NB4 (cell line): ENCODE results near the gene ING4.

Experiments
- DNase-seq: peaks from one replicate; pipeline ENCODE4 v3.0.0; 2010; ENCODE audit warnings: low read depth
- H3K4me3 ChIP-seq: one replicate; pipeline ENCODE4 v1.5.1; 2011; ENCODE audit warnings: mild to moderate bottlenecking, low read depth, low read length, moderate library complexity
- CTCF ChIP-seq: IDR thresholded peaks from one replicate; pipeline ENCODE4 v1.5.1; 2012; ENCODE audit warnings: low read depth, low read length
- MAX ChIP-seq: IDR thresholded peaks from 2 replicates; pipeline ENCODE4 v1.6.1; 2011; ENCODE audit warnings: low read depth, low read length
- MYC ChIP-seq: IDR thresholded peaks from 2 replicates; pipeline ENCODE4 v1.6.1; 2011; ENCODE audit warnings: low read depth, low read length
- POLR2A ChIP-seq: IDR thresholded peaks from 2 replicates; pipeline ENCODE4 v1.6.1; 2011; ENCODE audit warnings: mild to moderate bottlenecking; ENCODE audit not compliant: insufficient read length; ENCODE audit errors: extremely low read depth

ING4 gene

GRCh38 chr12:6644257-6644596 lies 18.7 kb downstream of the ING4 start:
- peak; percentile 80 for DNase-seq
- peak; percentile 29 for TF ChIP-seq POLR2A
- TF ChIP-seq MYC = no peak
- no peak for TF ChIP-seq CTCF
- TF ChIP-seq MAX = no peak
- H3K4me3 ChIP-seq = peak overlapping the region; percentile 46

DNA sequence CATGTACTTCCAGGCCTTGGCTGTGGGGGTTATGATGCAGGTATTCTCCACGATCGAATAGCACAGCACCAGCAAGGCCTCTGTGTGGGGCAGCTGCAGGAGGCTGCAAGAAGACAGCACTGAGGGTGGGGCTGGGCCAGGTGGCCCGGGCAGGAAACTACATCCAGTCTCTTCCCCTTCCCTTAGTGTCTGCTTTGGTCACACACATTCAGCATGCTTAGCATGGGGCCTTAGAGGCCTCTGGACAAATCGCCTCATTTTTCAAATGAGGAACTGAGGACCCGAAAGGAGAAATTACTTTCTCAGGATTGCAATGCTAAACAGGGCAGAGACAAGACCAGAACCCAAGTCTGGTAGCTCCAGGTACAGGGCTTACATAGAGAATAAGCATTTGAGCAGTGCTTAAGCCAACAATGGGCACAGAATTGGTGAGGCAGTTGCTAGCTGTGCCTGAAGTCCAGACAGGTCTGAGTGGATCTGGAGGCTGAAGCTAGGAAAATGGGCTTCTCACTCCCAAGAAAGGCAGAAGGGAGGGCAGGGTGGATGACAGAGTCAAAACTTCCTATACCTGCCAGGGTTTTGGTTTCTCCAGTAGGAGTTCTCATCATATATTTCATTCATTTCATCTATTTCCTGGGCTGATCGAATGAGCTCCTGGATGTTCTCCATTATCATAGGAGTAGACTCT lies 19.2 kb downstream of the ING4 start:
- TF ChIP-seq MAX (peak; percentile 59), CTCF (no peak), POLR2A (no peak), MYC (peak; percentile 33; the same call in 1 of the 2 replicates)
- peak; percentile 71 for DNase-seq
- peak overlapping the region; percentile 46 for H3K4me3 ChIP-seq

GRCh38 chr12:6641131-6641530 lies 21.8 kb downstream of the ING4 start:
- no peak for TF ChIP-seq MAX
- TF ChIP-seq MYC = no peak; the same call in 1 of the 2 replicates
- no peak for TF ChIP-seq POLR2A
- TF ChIP-seq CTCF = no peak
- DNase-seq = no peak
- H3K4me3 ChIP-seq = no peak overlapping the region

DNA sequence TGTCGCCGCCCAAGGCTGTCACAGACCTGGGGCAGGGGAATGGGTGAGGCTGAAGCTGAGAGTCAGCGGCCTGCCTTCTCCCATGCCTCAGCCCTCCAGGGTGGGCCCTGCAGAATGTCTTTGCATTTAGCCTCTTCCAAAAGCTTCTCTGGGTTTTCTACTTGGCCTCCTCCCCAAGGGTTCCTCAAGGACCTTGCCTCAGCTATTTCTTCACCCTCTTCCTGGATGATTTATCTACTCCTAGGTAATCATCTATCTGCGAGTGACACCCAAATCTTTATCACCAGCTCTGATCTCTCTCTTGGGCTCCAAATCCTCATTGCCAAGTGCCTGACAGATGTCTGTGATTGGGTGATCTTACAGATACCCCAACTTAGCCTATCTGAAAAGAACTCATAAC lies 22.4 kb downstream of the ING4 start:
- no peak overlapping the region for H3K4me3 ChIP-seq
- DNase-seq = no peak
- no peak for TF ChIP-seq CTCF
- no peak for TF ChIP-seq MYC
- TF ChIP-seq MAX = no peak
- no peak for TF ChIP-seq POLR2A

DNA sequence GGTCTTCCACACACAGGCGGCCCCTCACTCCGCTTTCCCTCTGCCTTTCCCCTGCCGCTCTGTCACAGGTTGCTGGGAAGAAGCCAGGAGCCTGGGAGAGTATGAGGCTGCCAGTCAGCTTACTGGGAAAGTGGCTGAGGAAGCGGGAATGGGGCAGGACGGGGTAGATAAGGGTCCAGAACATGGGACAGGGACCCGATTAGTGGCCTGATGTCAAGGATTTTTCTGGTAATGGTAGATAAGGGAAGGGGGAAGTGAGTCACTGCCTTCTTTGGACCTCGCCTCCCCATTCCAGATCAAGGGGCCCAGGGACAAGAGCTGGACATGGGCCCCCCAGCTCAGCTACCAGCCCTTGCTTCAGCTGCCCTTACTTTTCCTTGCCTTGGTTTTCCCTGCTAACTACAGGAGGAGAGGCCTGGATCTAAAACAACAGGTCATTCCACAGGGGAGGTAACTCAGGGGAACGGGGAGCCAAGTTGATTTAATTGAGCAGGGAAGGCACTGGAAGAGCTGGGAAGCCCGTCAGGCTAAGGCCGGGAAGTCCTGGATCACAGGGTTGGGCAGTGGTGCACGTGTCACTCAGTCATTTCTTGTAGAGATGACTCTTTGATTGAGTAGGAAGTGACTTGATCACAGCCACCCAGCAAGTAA lies 23.6 kb downstream of the ING4 start:
- no peak for DNase-seq
- TF ChIP-seq POLR2A = no peak
- no peak for TF ChIP-seq CTCF
- TF ChIP-seq MAX = 0 out of 2 replicates have a peak, but pooled peaks have one; percentile 20
- no peak for TF ChIP-seq MYC
- H3K4me3 ChIP-seq = no peak overlapping the region
